ENCODE data around the gene VAMP2. TPM values are rescaled to one million over a fixed set of nuclear protein-coding genes. Genes with fewer than 3 reads are reported as not detected.

Gene VAMP2
- total and polyA plus RNA-seq, 10 of the 15 experiments (the other 5 are each of a cell fraction or from before 2014, with no cell fraction given), result 3.0 to 35.2 (median 25.0) TPM

GRCh38 chr17:8186787-8187516 lies 24.2 kb upstream of the VAMP2 start (continued):
- peak; percentile 86 for TF ChIP-seq SKIL (IDR thresholded peaks at IDR 0.05; ENCODE audit: low read depth, poor library complexity, severe bottlenecking)
- TF ChIP-seq EED (IDR thresholded peaks at IDR 0.05; ENCODE audit: low read depth), result peak; percentile 73
- peak in 1 of 2 experiments; percentile 59; a peak in 2 of 4 replicates for TF ChIP-seq BHLHE40 (IDR thresholded peaks at IDR 0.05; ENCODE audit: borderline replicate concordance in 1 of 2, low read depth in 2 of 2, low read length in 1 of 2)
- peak; percentile 18 to 44 (median 20); a peak in 4 of 6 replicates for TF ChIP-seq CTCF (IDR thresholded peaks at IDR 0.05 in 2 of 3, conservative IDR thresholded peaks at IDR 0.05 in 1 of 3; ENCODE audit: control insufficient read depth in 2 of 3, extremely low read depth in 1 of 3, insufficient read depth in 1 of 3, low read depth in 3 of 3, low read length in 3 of 3)
- TF ChIP-seq KDM1A (IDR thresholded peaks at IDR 0.05; ENCODE audit: borderline replicate concordance), result no peak
- TF ChIP-seq GABPA (IDR thresholded peaks at IDR 0.05; ENCODE audit: low read depth), result peak; percentile 69; the same call in 1 of the 2 replicates
- no peak for TF ChIP-seq CEBPB (IDR thresholded peaks at IDR 0.05; ENCODE audit: borderline replicate concordance in 1 of 2, low read depth in 2 of 2, low read length in 2 of 2)
- TF ChIP-seq NRF1 (conservative IDR thresholded peaks at IDR 0.05; ENCODE audit: low read depth, low read length), result no peak
- TF ChIP-seq MEF2B (IDR thresholded peaks at IDR 0.05; ENCODE audit: partially characterized antibody, poor library complexity, severe bottlenecking), result no peak
- no peak for TF ChIP-seq ZBTB11 (CRISPR knock-in tag; IDR thresholded peaks at IDR 0.05)
- no peak for TF ChIP-seq USF2 (IDR thresholded peaks at IDR 0.05; ENCODE audit: borderline replicate concordance, low read depth, low read length)
- TF ChIP-seq IKZF2 (IDR thresholded peaks at IDR 0.05), result peak; percentile 89 to 94
- TF ChIP-seq SMAD1 (IDR thresholded peaks at IDR 0.05; ENCODE audit: low read depth, partially characterized antibody), result no peak
- no peak for TF ChIP-seq FOS (IDR thresholded peaks at IDR 0.05; ENCODE audit: borderline replicate concordance, extremely low read depth, insufficient read length)
- peak; percentile 40; the same call in 1 of the 2 replicates for TF ChIP-seq POLR2AphosphoS5 (IDR thresholded peaks at IDR 0.05; ENCODE audit: low read length)
- TF ChIP-seq RFX5 (IDR thresholded peaks at IDR 0.05; ENCODE audit: low read depth, low read length), result no peak
- TF ChIP-seq SUZ12 (IDR thresholded peaks at IDR 0.05; ENCODE audit: unreplicated experiment), result no peak
- peak; percentile 83; the same call in 1 of the 2 replicates for TF ChIP-seq MLLT1 (IDR thresholded peaks at IDR 0.05)

All from GM12878 (cell line).